Astrocyte (in vitro differentiated cells and primary cell): ENCODE results near the gene CA10.

Experiments
- EZH2 ChIP-seq: IDR thresholded peaks from 2 replicates; pipeline ENCODE4 v1.6.1; 2012; ENCODE audit warnings: mild to moderate bottlenecking, low read length, inconsistent platforms; ENCODE audit not compliant: insufficient read depth
- TF ChIP-seq, protein P1 (sequence below): IDR thresholded peaks from 2 replicates; pipeline ENCODE4 v1.5.1; 2011; ENCODE audit warnings: low read depth, mild to moderate bottlenecking, inconsistent platforms, low read length, moderate library complexity; ENCODE audit not compliant: insufficient read depth

- TF ChIP-seq, protein P1, sequence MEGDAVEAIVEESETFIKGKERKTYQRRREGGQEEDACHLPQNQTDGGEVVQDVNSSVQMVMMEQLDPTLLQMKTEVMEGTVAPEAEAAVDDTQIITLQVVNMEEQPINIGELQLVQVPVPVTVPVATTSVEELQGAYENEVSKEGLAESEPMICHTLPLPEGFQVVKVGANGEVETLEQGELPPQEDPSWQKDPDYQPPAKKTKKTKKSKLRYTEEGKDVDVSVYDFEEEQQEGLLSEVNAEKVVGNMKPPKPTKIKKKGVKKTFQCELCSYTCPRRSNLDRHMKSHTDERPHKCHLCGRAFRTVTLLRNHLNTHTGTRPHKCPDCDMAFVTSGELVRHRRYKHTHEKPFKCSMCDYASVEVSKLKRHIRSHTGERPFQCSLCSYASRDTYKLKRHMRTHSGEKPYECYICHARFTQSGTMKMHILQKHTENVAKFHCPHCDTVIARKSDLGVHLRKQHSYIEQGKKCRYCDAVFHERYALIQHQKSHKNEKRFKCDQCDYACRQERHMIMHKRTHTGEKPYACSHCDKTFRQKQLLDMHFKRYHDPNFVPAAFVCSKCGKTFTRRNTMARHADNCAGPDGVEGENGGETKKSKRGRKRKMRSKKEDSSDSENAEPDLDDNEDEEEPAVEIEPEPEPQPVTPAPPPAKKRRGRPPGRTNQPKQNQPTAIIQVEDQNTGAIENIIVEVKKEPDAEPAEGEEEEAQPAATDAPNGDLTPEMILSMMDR: no peak
- no peak for TF ChIP-seq EZH2
These were observed 257.3 kb downstream of the CA10 start for GRCh38 chr17:51901242-51901641.
